ENCODE data around the gene IL3RA. TPM values are rescaled to one million over a fixed set of nuclear protein-coding genes. Genes with fewer than 3 reads are reported as not detected.

Gene IL3RA
- total RNA-seq, 6 experiments from 2014 or later = 0.42 to 1.7 (median 0.69) TPM

- peak in 1 of 3 donors; percentile 21 for DNase-seq
- WGBS (ENCODE audit: insufficient coverage, low coverage, low lambda C conversion rate, missing lambda C conversion rate) = 52% methylated on average over 6 of the region's 14 CpGs
- no peak for TF ChIP-seq CTCF (IDR thresholded peaks at IDR 0.05)
- no peak for TF ChIP-seq POLR2A (IDR thresholded peaks at IDR 0.05)
- intact Hi-C loops (cut with DNase I) = no loop called here
- Histone ChIP-seq H3K4me3 (no peak overlapping the region), H3K36me3 (peaks cover 0 to 14% (median under 1%) of the 10 kb centered on the region in 4 donors), H3K4me1 (no peaks in the 10 kb centered on the region), H3K9me3 (no peaks in the 10 kb centered on the region), H3K27me3 (no peaks in the 10 kb centered on the region), H3K27ac (no peak overlapping the region)
- no peak for ATAC-seq
Observed at GRCh38 chrX:1416965-1417760, 80.6 kb downstream of the IL3RA start.

DNA sequence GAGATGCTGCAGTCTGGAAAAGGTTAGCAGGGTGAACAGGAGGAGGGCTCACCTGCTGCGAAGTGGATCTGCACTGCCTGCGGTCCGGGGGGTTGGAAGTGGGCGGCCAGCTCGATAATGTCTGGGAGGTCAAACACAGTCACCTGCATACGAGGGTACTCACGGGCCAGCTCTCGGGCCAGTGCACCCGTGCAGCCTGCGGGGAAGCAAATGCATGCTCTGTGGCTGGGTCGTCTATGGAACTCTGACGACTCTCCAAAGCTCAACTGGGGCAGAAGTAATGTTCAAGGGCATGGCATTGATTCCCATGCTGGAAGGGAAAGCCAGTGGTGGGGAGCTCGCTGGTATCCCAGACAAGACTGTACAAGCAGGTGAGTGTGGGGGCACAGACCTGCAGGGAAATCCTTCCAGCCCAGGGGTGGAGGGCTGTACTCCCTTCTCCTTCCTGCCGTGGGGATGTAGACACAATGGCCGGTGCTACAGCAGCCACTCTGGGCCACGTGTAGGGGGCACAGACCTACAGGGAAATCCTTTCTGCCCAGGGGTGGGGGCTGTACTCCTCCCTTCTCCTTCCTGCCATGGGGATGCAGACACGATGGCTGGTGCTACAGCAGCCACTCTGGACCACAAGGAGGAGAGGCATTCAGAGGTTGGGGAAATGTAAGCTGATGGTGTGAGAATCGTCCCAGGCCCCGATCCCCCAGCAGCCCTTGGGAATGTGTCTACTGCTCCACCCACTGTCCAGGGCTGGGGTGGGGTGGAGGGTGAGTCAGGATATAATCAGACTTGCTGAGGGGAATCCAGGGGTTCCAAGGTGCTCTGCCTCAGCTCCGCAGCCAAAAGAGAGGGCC is 81.6 kb downstream of the IL3RA start:
- no peaks in the 10 kb centered on the region for H3K9me3 ChIP-seq
- H3K4me1 ChIP-seq = no peaks in the 10 kb centered on the region
- no peak overlapping the region for H3K27ac ChIP-seq
- intact Hi-C loops (cut with DNase I) = no loop called here
- no peaks in the 10 kb centered on the region for H3K27me3 ChIP-seq
- 100% methylated on average over 2 of the region's 20 CpGs for WGBS (ENCODE audit: insufficient coverage, low coverage, low lambda C conversion rate, missing lambda C conversion rate)
- no peak for TF ChIP-seq CTCF (IDR thresholded peaks at IDR 0.05)
- DNase-seq (peak in 1 of 3 donors; percentile 38), ATAC-seq (no peak)
- H3K4me3 ChIP-seq = no peak overlapping the region
- peaks cover 0 to 7% (median under 1%) of the 10 kb centered on the region in 4 donors for H3K36me3 ChIP-seq

- Histone ChIP-seq H3K27me3 (no peaks in the 10 kb centered on the region), H3K27ac (no peak overlapping the region), H3K4me1 (no peaks in the 10 kb centered on the region), H3K9me3 (no peaks in the 10 kb centered on the region), H3K36me3 (peaks cover 0 to 2% (median under 1%) of the 10 kb centered on the region in 4 donors), H3K4me3 (no peak overlapping the region)
- ATAC-seq (peak in 2 of 4 donors; percentile 8 to 16), DNase-seq (peak in 1 of 3 donors; percentile 48)
- intact Hi-C loops (cut with DNase I) = no loop called here
- no CpG with 5 or more reads among the region's 29 CpGs for WGBS (ENCODE audit: insufficient coverage, low coverage, low lambda C conversion rate, missing lambda C conversion rate)
- TF ChIP-seq CTCF (IDR thresholded peaks at IDR 0.05) (no peak), POLR2A (IDR thresholded peaks at IDR 0.05) (no peak)
Observed at GRCh38 chrX:1418901-1419544, 82.4 kb downstream of the IL3RA start.

GRCh38 chrX:1419545-1420355 is 83.2 kb downstream of the IL3RA start:
- Histone ChIP-seq H3K9me3 (no peaks in the 10 kb centered on the region), H3K36me3 (peaks cover 0 to 1% (median 0%) of the 10 kb centered on the region in 4 donors), H3K4me1 (no peaks in the 10 kb centered on the region), H3K4me3 (no peak overlapping the region), H3K27me3 (no peaks in the 10 kb centered on the region), H3K27ac (no peak overlapping the region)
- WGBS (ENCODE audit: insufficient coverage, low coverage, low lambda C conversion rate, missing lambda C conversion rate) = 74% methylated on average over 4 of the region's 19 CpGs
- DNase-seq (no peak), ATAC-seq (peak in 3 of 4 donors; percentile 9 to 20 (median 13))
- TF ChIP-seq POLR2A (IDR thresholded peaks at IDR 0.05) (no peak), CTCF (IDR thresholded peaks at IDR 0.05) (no peak)
- intact Hi-C loops (cut with DNase I) = no loop called here
